HepG2 (cell line): ENCODE results near the gene CNTN5. TPM values are rescaled to one million over a fixed set of nuclear protein-coding genes. Genes with fewer than 3 reads are reported as not detected.

Experiments
- ATAC-seq: fragments of 200-7000 bp; cut with Tn5 transposase; 3 replicates; pipeline ENCODE4 v1.9.1; 2020; ENCODE audit warnings: mild to moderate bottlenecking, moderate library complexity
- BruUV-seq: library from RNA; stranded (reverse); fragments of 400-500 nt; replicated peaks from 2 replicates; lab custom pipeline; 2021; lab: Mats Ljungman, UMichigan
- CTCF ChIA-PET: fragments of 300-600 bp; formaldehyde crosslinking; extraction: SDS; loops from one replicate; lab custom pipeline; 2021; ENCODE audit warnings: low total read pairs, inconsistent platforms, low intra/inter-chr PET ratio; lab: Yijun Ruan, JAX
- POLR2A ChIA-PET: fragments of 350-600 bp; sonication (Branson Sonifier 250); formaldehyde crosslinking; loops from one replicate; lab custom pipeline; 2020; ENCODE audit warnings: antibody characterized with exemption, inconsistent platforms; lab: Yijun Ruan, JAX
- DNase-seq: peaks from one replicate; pipeline ENCODE4 v3.0.0-alpha.2; 2015; ENCODE audit warnings: low spot score
- FAIRE-seq: peaks from 3 replicates; lab custom pipeline; 2011; peaks lifted over from hg19 to GRCh38; lab: Jason Lieb, UNC
- H2AFZ ChIP-seq: one replicate; pipeline ENCODE4 v1.6.1; 2011; ENCODE audit warnings: low read length, inconsistent platforms
- H3K27ac ChIP-seq: fragments of 300-600 bp; 3 replicates; pipeline ENCODE4 v1.8.0; 2011; ENCODE audit warnings: mixed run types, mild to moderate bottlenecking, mixed read lengths, low read length, inconsistent platforms; ENCODE audit not compliant: insufficient read depth; ENCODE audit errors: extremely low read length
- H3K27me3 ChIP-seq, 2 experiments: fragments of 200-600 bp in 1 of 2; 2 replicates in 1 of 2; 3 replicates in 1 of 2; pipeline versions ENCODE4 v1.6.0 to v1.8.0; 2011; ENCODE audit warnings: low read length in 2 of 2, mild to moderate bottlenecking in 2 of 2, moderate library complexity in 2 of 2, inconsistent platforms in 1 of 2; ENCODE audit not compliant: insufficient read depth in 2 of 2, control insufficient read depth in 1 of 2
- H3K36me3 ChIP-seq, 2 experiments: fragments of 200-600 bp in 1 of 2; replicated peaks in 1 of 2; 2 replicates in 1 of 2; 3 replicates in 1 of 2; pipeline versions ENCODE4 v1.5.1 to v1.8.0; 2011; ENCODE audit warnings: low read length in 2 of 2, inconsistent platforms in 1 of 2; ENCODE audit not compliant: insufficient read depth in 2 of 2, control insufficient read depth in 1 of 2
- H3K4me1 ChIP-seq: 2 replicates; pipeline ENCODE4 v1.5.1; 2012; ENCODE audit warnings: low read length, inconsistent platforms; ENCODE audit not compliant: insufficient read depth
- H3K4me2 ChIP-seq: 2 replicates; pipeline ENCODE4 v1.6.0; 2011; ENCODE audit warnings: low read depth, low read length, inconsistent platforms
- H3K4me3 ChIP-seq, 3 experiments: fragments of 200-600 bp in 1 of 3; sonication (generic), shearing (Covaris generic) in 1 of 3; replicated peaks in 1 of 3; 2 replicates each; pipeline ENCODE4 v1.5.1; 2011 to 2016; ENCODE audit warnings: low read length in 3 of 3, inconsistent platforms in 2 of 3, low read depth in 2 of 3, mild to moderate bottlenecking in 2 of 3, control low read depth in 1 of 3, mixed read lengths in 1 of 3; ENCODE audit not compliant: insufficient read depth in 1 of 3
- H3K79me2 ChIP-seq: one replicate; pipeline ENCODE4 v1.6.1; 2011; ENCODE audit warnings: low read length, inconsistent platforms; ENCODE audit not compliant: insufficient read depth
- H3K9ac ChIP-seq: 2 replicates; pipeline ENCODE4 v1.6.0; 2011; ENCODE audit warnings: mild to moderate bottlenecking, low read depth, low read length, inconsistent platforms; ENCODE audit not compliant: insufficient read depth
- H3K9me3 ChIP-seq: 2 replicates; pipeline ENCODE4 v1.5.1; 2012; ENCODE audit warnings: mild to moderate bottlenecking, low read length
- H4K20me1 ChIP-seq: 2 replicates; pipeline ENCODE4 v1.6.0; 2011; ENCODE audit warnings: inconsistent platforms, mild to moderate bottlenecking, low read length, moderate library complexity; ENCODE audit not compliant: insufficient read depth
- MXI1 ChIP-seq: IDR thresholded peaks from 3 replicates; pipeline ENCODE4 v1.6.1; 2012; ENCODE audit warnings: low read depth, low read length, inconsistent platforms, borderline replicate concordance
- SYNCRIP ChIP-seq: fragments of 200-400 bp; formaldehyde crosslinking; IDR thresholded peaks from 2 replicates; pipeline ENCODE4 v1.6.1; 2018; ENCODE audit warnings: mild to moderate bottlenecking, low read depth, low read length; ENCODE audit not compliant: insufficient read depth
- ZFP41 ChIP-seq: sonication (generic); formaldehyde crosslinking; IDR thresholded peaks from 2 replicates; pipeline ENCODE4 v1.4.0; 2020; ENCODE audit warnings: mild to moderate bottlenecking, missing genetic modification reagents, borderline replicate concordance
- ZNF232 ChIP-seq: sonication (generic); formaldehyde crosslinking; IDR thresholded peaks from 2 replicates; pipeline ENCODE4 v1.4.0; 2020; ENCODE audit warnings: missing genetic modification reagents, borderline replicate concordance
- ZNF337 ChIP-seq: sonication (generic); formaldehyde crosslinking; IDR thresholded peaks from 2 replicates; pipeline ENCODE4 v1.5.1; 2020; ENCODE audit warnings: missing genetic modification reagents, low read depth, mild to moderate bottlenecking, borderline replicate concordance
- ZNF513 ChIP-seq: sonication (generic); formaldehyde crosslinking; conservative IDR thresholded peaks from 2 replicates; pipeline ENCODE4 v1.5.0; 2020; ENCODE audit warnings: missing genetic modification reagents
- in situ Hi-C: cut with HindIII; loops from 2 replicates; pipeline ENCODE4 v1.10.0; 2017; ENCODE audit warnings: low pct_unique_long_range_greater_than_20kb; ENCODE audit not compliant: extremely low pct_ligation_motif_present
- intact Hi-C: fragments of 100-400 bp; cut with micrococcal nuclease; formaldehyde crosslinking; loops from one replicate; pipeline ENCODE4 v1.10.0; 2022; ENCODE audit not compliant: unreplicated experiment
- polyA plus RNA-seq, 8 experiments: library from polyadenylated mRNA; depleted of rRNA in 3 of 8; stranded (reverse) in 7 of 8; unstranded in 1 of 8; fragments of >200 nt; fragmentation: Illumina TruSeq in 4 of 8; extraction: Trizol in 4 of 8; gene quantifications; 2 replicates each; pipeline versions ENCODE4 v1.2.1 to v1.2.3, GENCODE V29; 2011 to 2016; ENCODE audit warnings: low read depth in 4 of 8, missing spikeins in 1 of 8, mixed read lengths in 1 of 8; ENCODE audit not compliant: insufficient read depth in 1 of 8
- total RNA-seq, 5 experiments: library from RNA; depleted of rRNA; stranded (reverse); fragments of >200 nt; fragmentation: Illumina TruSeq; extraction: Trizol; gene quantifications; 2 replicates each; pipeline ENCODE4 v1.2.3, GENCODE V29; 2016; ENCODE audit warnings: low read depth in 1 of 5
- TF ChIP-seq, protein P1 (sequence below): sonication (generic); formaldehyde crosslinking; IDR thresholded peaks from 2 replicates; pipeline ENCODE4 v1.9.0; 2021; ENCODE audit warnings: missing genetic modification reagents, mild to moderate bottlenecking, borderline replicate concordance

Gene CNTN5
- total and polyA plus RNA-seq, 2 of the 13 experiments (the other 11 are each of a cell fraction or from before 2014, with no cell fraction given), result not detected

DNA sequence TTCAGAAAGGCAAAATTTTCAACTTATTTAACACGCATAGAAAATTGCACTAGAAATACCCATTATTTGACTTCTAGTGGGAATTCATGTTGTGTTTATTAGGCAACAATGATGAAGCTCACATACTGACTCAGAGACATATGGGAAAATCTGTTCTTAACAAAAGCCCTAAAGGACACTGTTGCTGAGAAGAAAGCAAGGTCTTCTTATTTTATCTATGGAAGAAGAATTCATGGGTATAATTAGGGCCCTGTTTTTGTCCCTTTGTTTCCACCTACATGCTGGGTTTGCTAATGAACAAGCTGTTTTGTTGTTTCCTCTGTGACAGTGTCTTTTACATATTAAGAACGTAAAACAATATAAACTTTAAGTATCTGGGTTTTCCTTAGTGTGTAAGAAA is 1059.6 kb downstream of the CNTN5 start (continued):
- TF ChIP-seq ZNF232 (CRISPR knock-in tag), result no peak
- TF ChIP-seq, protein P1, sequence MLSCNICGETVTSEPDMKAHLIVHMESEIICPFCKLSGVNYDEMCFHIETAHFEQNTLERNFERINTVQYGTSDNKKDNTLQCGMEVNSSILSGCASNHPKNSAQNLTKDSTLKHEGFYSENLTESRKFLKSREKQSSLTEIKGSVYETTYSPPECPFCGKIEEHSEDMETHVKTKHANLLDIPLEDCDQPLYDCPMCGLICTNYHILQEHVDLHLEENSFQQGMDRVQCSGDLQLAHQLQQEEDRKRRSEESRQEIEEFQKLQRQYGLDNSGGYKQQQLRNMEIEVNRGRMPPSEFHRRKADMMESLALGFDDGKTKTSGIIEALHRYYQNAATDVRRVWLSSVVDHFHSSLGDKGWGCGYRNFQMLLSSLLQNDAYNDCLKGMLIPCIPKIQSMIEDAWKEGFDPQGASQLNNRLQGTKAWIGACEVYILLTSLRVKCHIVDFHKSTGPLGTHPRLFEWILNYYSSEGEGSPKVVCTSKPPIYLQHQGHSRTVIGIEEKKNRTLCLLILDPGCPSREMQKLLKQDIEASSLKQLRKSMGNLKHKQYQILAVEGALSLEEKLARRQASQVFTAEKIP (CRISPR knock-in tag), result no peak
- TF ChIP-seq SYNCRIP, result no peak
- TF ChIP-seq ZFP41 (CRISPR knock-in tag), result no peak

- CTCF ChIA-PET, result no interaction called here
- H3K9me3 ChIP-seq, result no peaks in the 10 kb centered on the region
- TF ChIP-seq ZNF513 (CRISPR knock-in tag), result no peak
- TF ChIP-seq ZNF337, result no peak
- no peak for TF ChIP-seq MXI1
- TF ChIP-seq, all 625 proteins: peak for 0
- in situ Hi-C loops, result no loop called here
- H2AFZ ChIP-seq, result no peak overlapping the region
- H3K36me3 ChIP-seq, result no peaks in the 10 kb centered on the region
- H3K4me3 ChIP-seq, result no peak overlapping the region
- DNase-seq, result no peak
- H3K27me3 ChIP-seq, result no peaks in the 10 kb centered on the region
- no peaks in the 10 kb centered on the region for H3K4me1 ChIP-seq
- intact Hi-C loops, result no loop called here
- no peaks in the 10 kb centered on the region for H3K79me2 ChIP-seq
- POLR2A ChIA-PET, result no interaction called here
- no peak overlapping the region for H3K9ac ChIP-seq
- ATAC-seq, result no peak
- no TSS peak for BruUV-seq
- H3K27ac ChIP-seq, result no peak overlapping the region
- no peaks in the 10 kb centered on the region for H4K20me1 ChIP-seq
- H3K4me2 ChIP-seq, result no peak overlapping the region
- no peak for FAIRE-seq
Measured at GRCh38 chr11:100080821-100081220, 1060.1 kb downstream of the CNTN5 start.
